ENCODE data around the gene OR51S1.
"Not testable (repeated sequence)": the region's sequence is repeated elsewhere in the genome, so short reads cannot be mapped to it uniquely, and the experiment has no call there.

The OR51S1 gene, protein sequence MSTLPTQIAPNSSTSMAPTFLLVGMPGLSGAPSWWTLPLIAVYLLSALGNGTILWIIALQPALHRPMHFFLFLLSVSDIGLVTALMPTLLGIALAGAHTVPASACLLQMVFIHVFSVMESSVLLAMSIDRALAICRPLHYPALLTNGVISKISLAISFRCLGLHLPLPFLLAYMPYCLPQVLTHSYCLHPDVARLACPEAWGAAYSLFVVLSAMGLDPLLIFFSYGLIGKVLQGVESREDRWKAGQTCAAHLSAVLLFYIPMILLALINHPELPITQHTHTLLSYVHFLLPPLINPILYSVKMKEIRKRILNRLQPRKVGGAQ

DNA sequence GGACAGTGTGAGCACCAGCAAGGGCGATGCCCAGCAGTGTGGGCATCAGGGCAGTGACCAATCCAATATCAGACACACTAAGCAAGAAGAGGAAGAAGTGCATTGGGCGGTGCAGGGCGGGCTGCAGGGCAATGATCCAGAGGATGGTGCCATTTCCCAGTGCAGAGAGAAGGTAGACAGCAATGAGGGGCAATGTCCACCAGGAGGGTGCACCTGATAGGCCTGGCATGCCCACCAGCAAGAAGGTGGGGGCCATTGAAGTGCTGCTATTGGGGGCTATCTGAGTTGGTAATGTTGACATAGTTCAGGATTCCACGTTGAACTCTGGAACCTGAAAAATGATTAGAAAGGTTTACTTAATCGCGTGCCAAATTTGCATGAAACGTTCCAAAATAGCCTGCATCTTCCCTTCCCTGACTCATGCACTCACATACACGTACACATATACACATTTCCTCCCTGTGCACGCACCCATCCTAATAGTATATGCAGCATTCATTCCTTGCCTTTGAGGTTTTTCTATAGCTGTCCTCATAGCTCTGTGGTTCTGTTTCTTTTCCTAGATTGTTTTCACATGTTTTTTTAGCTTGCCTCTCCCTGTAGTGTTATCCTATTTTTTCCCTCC, at the start of gene OR51S1:
Gene OR51S1, minus strand, starts transcription at position 301 of the 625 bp plus-strand sequence. Its CDS starts 0 bp downstream, at position 301.
- DNase-seq (ENCODE audit: low read depth, low spot score): no peak

DNA sequence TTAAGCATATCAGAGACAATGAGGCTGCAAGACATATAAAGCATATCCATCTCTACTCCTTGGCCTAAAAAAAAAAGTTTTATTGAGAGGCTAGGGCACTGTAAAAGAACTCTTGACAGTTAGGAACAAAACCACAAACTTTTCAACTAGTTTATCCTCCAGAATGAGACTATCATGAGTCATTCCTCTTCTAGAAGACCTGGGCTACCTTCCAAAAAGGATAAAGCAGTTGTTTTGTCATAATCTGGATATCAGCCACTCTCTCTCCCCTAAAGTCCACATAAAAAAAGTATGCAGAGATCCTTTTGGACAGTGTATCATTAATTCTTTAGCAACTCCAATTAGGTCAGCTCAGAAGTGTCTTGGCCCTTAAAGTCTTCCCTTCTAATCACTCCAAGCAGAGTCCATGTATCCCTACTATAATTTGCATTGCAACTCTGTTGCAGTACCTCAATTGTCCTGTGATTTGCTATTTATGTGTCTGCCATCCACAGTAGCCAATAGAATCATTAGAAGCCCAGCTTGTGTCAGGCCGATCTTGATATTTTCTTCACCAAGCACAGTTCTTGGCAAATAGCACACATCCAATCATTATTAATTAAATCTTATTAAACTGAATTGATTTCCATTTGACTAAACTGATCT, 43.1 kb upstream of the OR51S1 start:
- DNase-seq (ENCODE audit: low read depth, low spot score): peak; percentile 87

DNA sequence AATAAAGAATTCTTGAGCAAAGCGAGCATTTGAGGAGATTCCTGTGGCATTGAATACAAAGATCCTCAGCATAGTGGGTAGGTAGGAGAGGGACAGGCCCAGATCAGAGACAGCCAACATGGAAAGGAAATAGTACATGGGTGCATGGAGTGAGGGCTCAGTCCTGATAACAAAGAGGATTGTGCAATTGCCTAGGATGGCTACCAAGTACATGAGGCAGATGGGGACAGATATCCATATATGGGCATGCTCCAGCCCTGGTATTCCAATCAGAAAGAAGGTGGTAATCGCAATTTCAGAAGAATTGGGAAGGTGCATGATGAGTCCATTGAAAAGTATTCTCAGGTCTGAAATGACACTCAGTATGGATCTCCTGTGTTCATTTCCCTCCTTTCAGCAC, 41.3 kb upstream of the OR51S1 start:
- DNase-seq (ENCODE audit: low read depth, low spot score): peak; percentile 2

DNA sequence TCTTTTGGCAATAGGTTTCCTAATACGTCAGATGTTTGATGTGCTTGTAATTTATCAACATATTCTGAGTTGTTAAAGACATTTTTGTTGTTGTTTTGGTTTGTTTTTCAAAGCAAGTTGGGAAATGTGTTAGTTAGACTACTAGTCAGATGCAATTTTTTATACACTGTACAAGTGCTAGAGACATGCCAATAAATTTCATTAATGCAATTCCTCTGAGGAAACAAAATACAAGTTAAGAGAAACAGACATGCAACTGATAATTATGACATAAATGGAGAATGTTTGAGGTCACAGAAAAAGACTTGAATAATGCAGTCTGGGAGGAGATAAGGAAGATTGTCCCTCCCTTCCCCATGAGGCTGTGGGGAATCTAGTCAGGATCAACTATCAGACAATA, 38.6 kb upstream of the OR51S1 start:
- no peak for DNase-seq (ENCODE audit: low read depth, low spot score)

DNA sequence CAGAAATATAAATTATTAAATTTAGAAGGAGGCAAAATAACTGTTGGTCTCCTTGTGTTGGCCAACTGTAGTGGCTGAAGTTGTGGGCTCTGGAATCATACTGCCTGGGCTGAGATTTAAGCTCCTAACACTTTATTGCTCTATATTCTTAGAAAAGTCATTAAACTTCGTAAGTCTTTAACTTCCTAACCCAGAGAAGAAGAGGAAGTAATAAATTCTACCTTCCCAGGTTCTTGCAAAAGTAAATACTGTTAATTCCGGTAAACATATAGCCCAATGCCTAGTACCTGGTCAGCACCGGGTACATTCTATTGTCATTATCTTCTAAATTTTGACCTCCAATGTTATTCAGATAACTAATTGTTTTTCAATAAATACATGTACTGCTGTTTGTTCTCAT, 37.2 kb upstream of the OR51S1 start:
- DNase-seq (ENCODE audit: low read depth, low spot score): no peak

DNA sequence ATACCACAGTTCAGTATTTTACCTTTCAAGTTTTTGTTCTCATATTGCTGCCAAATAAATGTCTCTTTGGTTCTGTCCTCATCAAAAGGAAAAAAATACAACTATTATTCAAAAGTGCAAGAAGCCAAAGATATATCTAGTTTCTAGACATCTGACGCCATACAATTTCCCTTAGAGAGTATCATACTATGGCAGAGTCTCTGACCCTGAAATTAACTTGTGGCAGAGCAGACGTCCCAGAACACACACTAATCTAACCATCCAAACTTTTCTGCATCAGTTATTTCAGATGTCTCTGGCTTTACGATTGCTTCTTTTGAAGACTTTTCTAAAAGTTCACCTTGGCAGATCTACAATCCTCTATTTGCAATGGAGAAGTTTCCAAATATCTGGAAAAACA, 35.4 kb upstream of the OR51S1 start:
- DNase-seq (ENCODE audit: low read depth, low spot score): no peak

DNA sequence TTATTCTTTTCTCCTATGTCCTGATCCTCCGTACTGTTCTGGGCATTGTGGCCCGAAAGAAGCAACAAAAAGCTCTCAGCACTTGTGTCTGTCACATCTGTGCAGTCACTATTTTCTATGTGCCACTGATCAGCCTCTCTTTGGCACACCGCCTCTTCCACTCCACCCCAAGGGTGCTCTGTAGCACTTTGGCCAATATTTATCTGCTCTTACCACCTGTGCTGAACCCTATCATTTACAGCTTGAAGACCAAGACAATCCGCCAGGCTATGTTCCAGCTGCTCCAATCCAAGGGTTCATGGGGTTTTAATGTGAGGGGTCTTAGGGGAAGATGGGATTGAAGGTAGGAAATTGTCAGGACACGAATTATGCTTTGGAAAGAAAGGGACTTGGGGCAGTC, 33.5 kb upstream of the OR51S1 start:
- no peak for DNase-seq (ENCODE audit: low read depth, low spot score)

DNA sequence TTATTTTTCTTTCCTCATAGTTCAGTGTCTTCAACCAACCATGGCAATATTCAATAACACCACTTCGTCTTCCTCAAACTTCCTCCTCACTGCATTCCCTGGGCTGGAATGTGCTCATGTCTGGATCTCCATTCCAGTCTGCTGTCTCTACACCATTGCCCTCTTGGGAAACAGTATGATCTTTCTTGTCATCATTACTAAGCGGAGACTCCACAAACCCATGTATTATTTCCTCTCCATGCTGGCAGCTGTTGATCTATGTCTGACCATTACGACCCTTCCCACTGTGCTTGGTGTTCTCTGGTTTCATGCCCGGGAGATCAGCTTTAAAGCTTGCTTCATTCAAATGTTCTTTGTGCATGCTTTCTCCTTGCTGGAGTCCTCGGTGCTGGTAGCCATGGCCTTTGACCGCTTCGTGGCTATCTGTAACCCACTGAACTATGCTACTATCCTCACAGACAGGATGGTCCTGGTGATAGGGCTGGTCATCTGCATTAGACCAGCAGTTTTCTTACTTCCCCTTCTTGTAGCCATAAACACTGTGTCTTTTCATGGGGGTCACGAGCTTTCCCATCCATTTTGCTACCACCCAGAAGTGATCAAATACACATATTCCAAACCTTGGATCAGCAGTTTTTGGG, 33.0 kb upstream of the OR51S1 start, which contains the start of gene OR51T1:
Gene OR51T1, plus strand, starts transcription at position 41 of the 641 bp plus-strand sequence. Its CDS starts 0 bp downstream, at position 41.
- peak; percentile 3 for DNase-seq (ENCODE audit: low read depth, low spot score)

DNA sequence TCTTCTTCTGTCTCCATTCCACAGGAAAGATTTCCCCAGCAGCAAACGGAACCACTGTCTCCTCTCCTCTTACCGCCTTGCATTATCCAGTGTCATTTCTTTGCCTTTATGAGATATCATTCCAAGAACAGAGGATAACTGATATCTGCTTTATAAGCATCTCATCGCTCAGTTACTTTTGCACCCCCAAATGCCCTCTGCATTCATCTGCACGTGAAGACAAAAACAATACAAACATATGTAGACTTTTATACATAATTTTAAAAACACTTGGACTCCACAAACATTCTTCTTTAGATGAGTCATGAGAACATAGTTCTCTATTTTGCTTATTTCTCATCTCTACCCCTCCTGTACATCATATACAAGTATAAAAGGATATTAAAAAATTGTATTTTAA, 32.2 kb upstream of the OR51S1 start:
- no peak for DNase-seq (ENCODE audit: low read depth, low spot score)

DNA sequence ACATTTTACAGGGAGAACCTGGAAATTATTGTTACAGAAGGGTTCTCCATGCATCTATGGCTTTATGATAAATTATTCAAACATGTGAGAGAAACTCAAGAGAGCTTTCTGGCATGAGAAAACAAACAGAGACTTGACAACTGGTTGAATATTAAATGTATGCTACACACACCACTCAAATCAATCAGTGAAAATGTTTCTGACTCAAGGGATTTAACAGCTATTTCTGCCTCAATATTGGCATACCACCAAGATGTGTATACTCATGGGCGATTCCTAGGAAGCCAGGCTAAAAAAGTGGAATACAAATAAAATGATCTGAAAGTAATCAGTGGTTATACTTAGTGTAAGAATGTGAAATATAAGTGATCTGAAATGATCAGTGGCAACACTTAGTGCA, 16.8 kb upstream of the OR51S1 start:
- no peak for DNase-seq (ENCODE audit: low read depth, low spot score)

DNA sequence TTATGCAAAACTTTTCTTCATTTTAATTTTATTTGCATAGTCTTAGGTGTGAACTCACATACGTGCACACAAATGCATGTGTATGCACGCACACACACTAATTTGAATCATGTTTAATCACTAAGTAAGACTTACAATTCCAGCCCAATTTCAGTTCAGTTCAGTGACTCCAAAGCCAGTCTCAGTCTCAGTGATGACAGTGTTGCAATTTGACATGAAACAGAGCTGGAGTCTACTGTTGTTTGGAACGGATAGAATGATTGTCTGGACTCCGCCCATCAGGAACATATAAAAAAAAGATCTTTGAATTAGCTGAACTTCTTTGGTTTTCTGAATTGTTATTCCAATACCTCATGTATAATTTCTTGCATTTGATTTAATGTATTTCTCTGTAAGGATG, 14.9 kb upstream of the OR51S1 start:
- DNase-seq (ENCODE audit: low read depth, low spot score): no peak

DNA sequence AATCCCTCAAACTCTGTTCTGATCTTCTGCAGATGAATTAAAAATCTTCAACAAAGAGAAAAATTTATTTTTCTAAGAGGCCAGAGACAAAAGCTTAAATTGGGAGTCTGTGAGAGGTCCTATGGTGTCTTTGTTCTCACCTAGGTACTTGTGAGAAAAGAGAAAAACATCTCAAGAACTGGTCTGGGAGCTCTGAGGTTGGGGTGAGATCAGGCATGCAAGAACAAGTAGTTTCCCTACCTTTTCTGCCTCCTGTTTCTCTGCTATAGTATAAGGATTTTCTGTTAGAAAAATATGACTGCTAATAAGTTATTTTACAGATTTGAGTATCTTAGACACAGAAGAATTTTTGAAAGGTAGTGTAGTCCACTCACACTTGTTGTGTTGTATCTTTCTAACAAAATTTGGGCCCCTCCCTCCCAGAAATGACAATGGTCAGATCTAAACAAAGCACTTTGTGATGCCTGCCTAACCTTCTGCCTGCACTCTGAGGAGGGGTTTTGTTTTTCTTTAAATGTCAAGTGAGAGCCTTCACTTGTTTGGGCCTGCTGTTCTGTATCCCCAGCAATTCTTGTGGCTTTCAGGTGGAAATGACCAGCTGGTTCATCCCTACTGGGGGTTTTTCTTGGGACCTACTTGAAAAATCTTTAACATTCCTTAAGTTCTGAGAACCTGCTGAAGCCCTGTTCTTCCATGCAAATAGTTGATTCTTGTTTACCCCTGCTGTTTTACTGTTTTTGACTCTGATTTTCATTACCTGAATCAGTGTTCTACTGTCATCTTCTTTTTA, 13.6 kb upstream of the OR51S1 start:
- DNase-seq (ENCODE audit: low read depth, low spot score): no peak

DNA sequence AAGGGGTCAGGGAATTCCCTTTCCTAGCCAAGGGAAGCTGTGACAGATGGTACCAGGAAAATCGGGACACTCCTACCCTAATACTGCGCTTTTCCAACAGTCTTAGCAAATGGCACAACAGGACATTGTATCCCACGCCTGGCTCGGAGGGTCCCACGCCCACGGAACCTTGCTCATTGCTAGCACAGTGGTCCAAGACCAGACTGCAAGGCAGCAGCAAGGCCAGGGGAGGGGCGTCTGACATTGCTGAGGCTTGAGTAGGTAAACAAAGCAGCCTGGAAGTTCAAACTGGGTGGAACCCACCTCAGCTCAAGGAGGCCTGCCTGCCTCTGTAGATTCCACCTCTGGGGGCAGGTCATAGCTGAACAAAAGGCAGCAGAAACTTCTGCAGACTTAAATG, 5.3 kb upstream of the OR51S1 start:
- DNase-seq (ENCODE audit: low read depth, low spot score): not testable (repeated sequence)

DNA sequence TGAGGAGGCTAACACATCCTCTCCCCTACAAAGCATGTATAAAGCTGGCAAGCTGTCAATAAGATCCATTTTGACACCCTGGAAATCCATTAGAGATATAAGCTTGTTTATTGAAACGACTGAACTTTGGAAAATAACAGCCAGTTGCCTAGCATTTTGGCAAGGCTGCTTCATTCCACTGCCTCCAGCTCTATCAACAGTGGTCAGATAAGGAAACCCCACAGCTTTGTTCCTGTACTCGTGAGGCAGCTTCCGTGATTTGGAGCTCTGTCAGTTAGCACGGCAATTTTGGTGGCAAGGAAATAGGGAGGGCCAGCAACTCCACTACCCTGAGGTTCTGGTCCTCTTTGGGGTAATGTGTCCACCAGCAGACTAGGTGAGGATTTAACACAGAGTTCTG, 2.0 kb upstream of the OR51S1 start:
- DNase-seq (ENCODE audit: low read depth, low spot score): peak; percentile 82

DNA sequence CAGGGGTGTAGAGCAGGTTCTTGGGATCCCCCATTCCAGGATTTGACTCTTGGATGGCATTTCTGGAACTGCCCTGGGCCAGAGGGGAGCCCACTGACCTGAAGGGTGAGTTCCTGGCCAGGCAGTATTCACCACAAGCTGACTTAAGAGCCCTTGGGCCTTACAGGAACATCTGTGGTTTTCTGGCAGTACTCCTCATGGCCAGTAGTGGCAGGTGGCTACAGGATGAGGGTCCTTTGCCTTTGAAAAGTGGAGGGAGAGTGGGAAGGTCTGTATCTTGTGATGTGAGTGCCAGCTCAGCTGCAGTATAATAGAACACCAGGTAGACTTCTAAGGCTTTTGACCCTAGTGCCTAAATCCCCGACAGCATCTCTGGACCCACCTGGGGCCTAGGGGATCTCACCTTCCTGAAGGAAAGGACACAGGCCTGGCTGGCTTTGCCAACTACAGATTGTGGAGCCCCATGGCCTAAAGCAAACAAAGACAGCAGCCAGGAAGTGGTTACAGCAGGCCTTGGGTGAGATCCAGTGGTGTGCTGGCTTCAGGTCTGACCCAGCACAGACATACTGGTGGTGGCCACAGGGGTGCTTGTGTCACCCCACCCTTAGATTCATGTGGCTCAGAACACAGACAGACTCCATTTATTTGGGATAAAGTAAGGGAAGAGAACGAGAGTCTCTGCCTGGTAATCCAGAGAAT, 9.0 kb downstream of the OR51S1 start:
- DNase-seq (ENCODE audit: low read depth, low spot score): no peak

DNA sequence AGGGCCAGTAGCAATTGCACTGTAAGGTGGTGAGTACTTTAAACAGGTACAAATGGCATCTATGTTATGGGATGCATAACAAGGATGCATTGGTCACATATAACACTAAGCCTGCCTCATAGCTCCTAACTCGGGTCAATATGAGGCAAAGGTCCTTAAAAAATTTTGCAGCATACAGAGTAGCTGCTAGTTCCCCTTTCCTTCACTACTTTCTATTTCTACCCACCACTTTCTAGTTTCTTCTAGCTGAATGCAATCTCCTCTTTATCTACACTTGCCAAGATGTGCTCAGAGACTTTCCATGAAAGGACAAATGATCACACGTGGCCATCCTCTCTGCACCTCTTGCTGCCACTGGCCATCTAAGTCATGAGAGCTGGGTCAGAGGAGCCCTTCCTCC, 18.1 kb downstream of the OR51S1 start:
- no peak for DNase-seq (ENCODE audit: low read depth, low spot score)

DNA sequence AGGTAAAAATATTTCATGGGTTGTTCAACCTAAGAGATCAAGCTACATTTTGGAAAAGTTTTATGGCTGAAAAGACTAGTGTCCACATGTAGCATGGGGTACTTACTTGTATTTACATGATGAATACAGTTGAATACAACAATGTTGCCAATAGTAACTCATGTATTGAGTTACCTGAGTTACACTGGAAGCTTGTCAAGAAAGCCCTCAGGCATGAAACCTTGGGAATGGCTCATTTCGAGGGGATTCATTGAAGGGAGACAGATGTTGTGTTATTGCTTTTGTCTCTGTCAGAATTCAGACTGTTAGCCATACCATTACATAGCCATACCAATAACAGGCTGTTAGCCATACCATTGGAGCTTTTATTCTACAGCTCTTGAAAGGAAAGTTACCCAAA, 18.7 kb downstream of the OR51S1 start:
- no peak for DNase-seq (ENCODE audit: low read depth, low spot score)

DNA sequence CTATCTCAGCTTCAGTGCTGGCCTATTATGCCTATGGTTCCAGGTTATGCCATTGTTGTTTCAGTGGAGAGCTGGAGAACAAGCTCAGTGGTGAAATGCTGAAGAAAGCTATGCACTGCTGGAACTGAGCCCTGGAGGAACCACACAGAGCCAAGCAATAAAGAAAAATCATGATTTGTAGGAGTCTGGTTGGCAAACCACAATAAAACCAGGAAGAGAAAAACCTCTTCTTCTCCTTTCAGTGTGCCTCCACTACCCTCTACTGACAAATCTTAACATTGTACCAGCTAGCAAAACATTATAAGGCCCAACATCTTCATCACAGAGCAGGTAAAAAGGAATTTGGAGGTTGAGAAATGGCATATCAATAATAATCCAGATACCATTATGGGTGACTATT, 22.6 kb downstream of the OR51S1 start:
- DNase-seq (ENCODE audit: low read depth, low spot score): peak; percentile 23

DNA sequence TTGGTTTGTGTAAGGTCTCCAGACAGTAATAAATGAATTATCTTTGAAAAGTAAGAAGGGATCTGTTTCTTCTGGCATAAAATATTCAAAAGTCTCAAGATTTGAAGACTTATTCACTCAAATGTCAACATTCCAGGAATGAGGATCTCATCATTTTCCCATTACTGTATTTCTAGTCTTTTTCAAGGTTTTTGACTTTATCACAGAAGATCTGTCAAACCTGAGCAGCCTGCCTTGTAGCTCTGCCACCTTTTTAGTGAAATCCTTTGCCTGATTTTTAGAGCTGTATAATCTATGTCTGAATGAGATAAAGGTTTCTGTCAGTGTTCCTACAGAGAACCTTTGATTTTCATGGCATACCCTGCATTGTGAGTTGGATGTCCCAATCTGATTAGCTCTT, 23.9 kb downstream of the OR51S1 start:
- no peak for DNase-seq (ENCODE audit: low read depth, low spot score)

DNA sequence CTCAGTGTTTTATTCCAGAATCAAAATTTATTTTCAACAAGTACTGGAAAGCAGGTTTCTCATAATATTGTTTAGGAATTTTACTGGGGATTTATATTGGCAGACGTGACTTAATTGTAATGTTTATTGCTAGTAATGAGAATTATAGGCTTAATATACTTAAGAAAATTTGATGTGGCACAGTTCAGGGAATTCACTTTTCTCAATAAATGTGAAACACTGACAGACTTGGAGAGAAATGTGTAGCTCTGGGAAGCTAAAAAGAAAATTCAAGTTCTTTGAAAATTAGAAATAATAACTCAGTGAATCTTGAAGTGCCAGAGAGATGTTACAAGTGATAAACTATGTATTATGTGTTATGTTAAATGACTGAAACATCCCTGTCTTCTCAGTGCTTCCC, 28.0 kb downstream of the OR51S1 start, which contains the start of gene OR51F2:
Gene OR51F2, plus strand, starts transcription at position 301 of the 400 bp plus-strand sequence. CDS start 101 bp downstream, outside the sequence.
- DNase-seq (ENCODE audit: low read depth, low spot score): no peak

DNA sequence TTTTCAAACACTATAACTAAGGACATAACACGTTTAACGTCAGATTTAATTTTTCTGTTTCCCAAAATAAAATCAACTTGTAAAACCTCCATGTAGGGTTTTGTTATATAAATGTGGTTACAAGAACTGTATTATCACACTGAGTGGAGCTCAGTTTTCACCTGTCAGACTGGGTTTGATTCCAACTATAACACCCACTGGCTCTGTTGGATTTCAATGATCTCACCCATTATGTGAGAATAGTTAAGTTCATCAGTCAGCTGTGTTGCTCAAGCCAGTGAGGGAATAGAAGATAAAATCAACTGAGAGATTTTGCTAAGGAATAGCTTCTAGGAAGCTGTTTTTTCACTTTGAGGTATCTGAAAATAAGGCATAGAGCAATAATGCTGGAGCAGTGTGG, 39.8 kb downstream of the OR51S1 start:
- DNase-seq (ENCODE audit: low read depth, low spot score): no peak

Measured in astrocyte of the hippocampus (primary cell).